IMR-90 (cell line): ENCODE data around the gene ADGRF3. TPM values are rescaled to one million over a fixed set of nuclear protein-coding genes. Genes with fewer than 3 reads are reported as not detected.

Experiments used
- ATAC-seq: fragments of 200-7000 bp; cut with Tn5 transposase; 2 replicates; pipeline ENCODE4 v1.9.1; 2020; ENCODE audit warnings: low read depth, mild to moderate bottlenecking, moderate library complexity
- BruUV-seq: library from RNA; stranded (reverse); fragments of 400-500 nt; replicated peaks from 2 replicates; lab custom pipeline; 2021; lab: Mats Ljungman, UMichigan
- CTCF ChIA-PET: fragments of 300-600 bp; formaldehyde crosslinking; extraction: SDS; loops from one replicate; lab custom pipeline; 2021; ENCODE audit warnings: antibody characterized with exemption; lab: Yijun Ruan, JAX
- POLR2A ChIA-PET: fragments of 300-600 bp; sonication (Branson Sonifier 250); formaldehyde crosslinking; loops from one replicate; lab custom pipeline; 2022; ENCODE audit warnings: antibody characterized with exemption; ENCODE audit not compliant: unreplicated experiment; lab: Charles Lee
- DNase-seq: peaks from one replicate; pipeline ENCODE4 v3.0.0; 2013
- H2AFZ ChIP-seq: replicated peaks from 2 replicates; pipeline ENCODE3; 2013; ENCODE audit warnings: low read length, mild to moderate bottlenecking; ENCODE audit not compliant: poor library complexity
- H2AK5ac ChIP-seq: 2 replicates; pipeline ENCODE4 v1.6.1; 2013; ENCODE audit warnings: low read depth, low read length, inconsistent platforms
- H2AK9ac ChIP-seq: replicated peaks from 2 replicates; pipeline ENCODE3; 2013; ENCODE audit warnings: mild to moderate bottlenecking, low read depth, low read length, moderate library complexity; ENCODE audit not compliant: poor library complexity
- H2BK120ac ChIP-seq: 2 replicates; pipeline ENCODE4 v1.6.1; 2013; ENCODE audit warnings: low read depth, low read length, inconsistent platforms
- H2BK15ac ChIP-seq: 3 replicates; pipeline ENCODE4 v1.6.1; 2013; ENCODE audit warnings: low read depth, low read length, inconsistent platforms
- H2BK20ac ChIP-seq: 2 replicates; pipeline ENCODE4 v1.6.1; 2013; ENCODE audit warnings: low read depth, mild to moderate bottlenecking, inconsistent platforms, low read length, moderate library complexity
- H2BK5ac ChIP-seq: 2 replicates; pipeline ENCODE4 v1.6.1; 2013; ENCODE audit warnings: mild to moderate bottlenecking, low read depth, low read length, inconsistent platforms; ENCODE audit not compliant: poor library complexity, severe bottlenecking
- H3K14ac ChIP-seq: replicated peaks from 2 replicates; pipeline ENCODE4 v1.6.1; 2013; ENCODE audit warnings: low read depth, low read length, inconsistent platforms
- H3K18ac ChIP-seq: 2 replicates; pipeline ENCODE4 v1.6.1; 2013; ENCODE audit warnings: low read depth, low read length, control low read depth
- H3K23ac ChIP-seq: 2 replicates; pipeline ENCODE4 v1.6.1; 2013; ENCODE audit warnings: low read depth, low read length, inconsistent platforms
- H3K27ac ChIP-seq: 2 replicates; pipeline ENCODE4 v1.5.1; 2013; ENCODE audit warnings: mild to moderate bottlenecking, control low read depth, low read length; ENCODE audit not compliant: insufficient read depth
- H3K27me3 ChIP-seq: 2 replicates; pipeline ENCODE4 v1.6.1; 2013; ENCODE audit warnings: low read length; ENCODE audit not compliant: control insufficient read depth, insufficient read depth
- H3K36me3 ChIP-seq: 2 replicates; pipeline ENCODE4 v1.6.1; 2013; ENCODE audit warnings: low read length, mixed read lengths; ENCODE audit not compliant: control insufficient read depth, insufficient read depth
- H3K4ac ChIP-seq: 2 replicates; pipeline ENCODE4 v1.6.1; 2013; ENCODE audit warnings: low read depth, low read length, inconsistent platforms
- H3K4me1 ChIP-seq: 2 replicates; pipeline ENCODE4 v1.6.1; 2013; ENCODE audit warnings: low read length, mixed read lengths; ENCODE audit not compliant: control insufficient read depth, insufficient read depth
- H3K4me2 ChIP-seq: 2 replicates; pipeline ENCODE4 v1.6.1; 2013; ENCODE audit warnings: low read depth, mild to moderate bottlenecking, control low read depth, low read length, moderate library complexity
- H3K4me3 ChIP-seq: 2 replicates; pipeline ENCODE4 v1.5.1; 2013; ENCODE audit warnings: low read depth, mild to moderate bottlenecking, control low read depth, low read length, moderate library complexity; ENCODE audit not compliant: insufficient read depth
- H3K56ac ChIP-seq: 2 replicates; pipeline ENCODE4 v1.6.1; 2013; ENCODE audit warnings: low read length, inconsistent platforms; ENCODE audit not compliant: insufficient read depth; ENCODE audit errors: extremely low read depth
- H3K79me1 ChIP-seq, 2 experiments: 2 replicates each; pipeline ENCODE4 v1.6.1; 2013; ENCODE audit warnings: low read length in 2 of 2, inconsistent platforms in 1 of 2, low read depth in 1 of 2
- H3K9ac ChIP-seq: 2 replicates; pipeline ENCODE4 v1.6.1; 2013; ENCODE audit warnings: low read depth, low read length, control low read depth
- H3K9me1 ChIP-seq: 2 replicates; pipeline ENCODE4 v1.6.1; 2013; ENCODE audit warnings: low read length, inconsistent platforms; ENCODE audit not compliant: insufficient read depth
- H3K9me3 ChIP-seq: 2 replicates; pipeline ENCODE4 v1.6.1; 2013; ENCODE audit warnings: low read length; ENCODE audit not compliant: control insufficient read depth, insufficient read depth
- H4K20me1 ChIP-seq: 2 replicates; pipeline ENCODE4 v1.6.1; 2013; ENCODE audit warnings: low read length, inconsistent platforms; ENCODE audit not compliant: insufficient read depth
- H4K5ac ChIP-seq: 2 replicates; pipeline ENCODE4 v1.6.1; 2013; ENCODE audit warnings: mild to moderate bottlenecking, low read depth, low read length, control low read depth
- H4K8ac ChIP-seq, 2 experiments: 2 replicates each; pipeline ENCODE4 v1.6.1; 2013; ENCODE audit warnings: low read depth in 2 of 2, low read length in 2 of 2, control low read depth in 1 of 2, inconsistent platforms in 1 of 2
- H4K91ac ChIP-seq: 2 replicates; pipeline ENCODE4 v1.6.1; 2013; ENCODE audit warnings: low read depth, low read length, inconsistent platforms; ENCODE audit not compliant: insufficient read depth
- BHLHE40 ChIP-seq: fragments of 150-350 bp; IDR thresholded peaks from 2 replicates; pipeline ENCODE4 v1.6.1; 2016; ENCODE audit warnings: mild to moderate bottlenecking, low read depth, low read length
- MAFK ChIP-seq: IDR thresholded peaks from 2 replicates; pipeline ENCODE4 v1.6.1; 2012; ENCODE audit warnings: low read depth, low read length, improper control_type of control experiment
- MXI1 ChIP-seq: IDR thresholded peaks from 2 replicates; pipeline ENCODE4 v1.6.1; 2012; ENCODE audit warnings: low read depth, mild to moderate bottlenecking, low read length, moderate library complexity, borderline replicate concordance
- WGBS, 2 experiments: methylation state at CpG; one replicate each; pipeline versions ENCODE4 v1.1.5 to v1.1.7; 2013; ENCODE audit warnings: missing lambda C conversion rate in 2 of 2; ENCODE audit not compliant: insufficient read length in 1 of 2; ENCODE audit errors: extremely low coverage in 2 of 2; 5-methylcytosine and 5-hydroxymethylcytosine counted together
- dilution Hi-C: fragments of 300-500 bp; cut with HindIII; formaldehyde crosslinking; loops from one replicate; pipeline ENCODE4 v1.14.3; 2018; ENCODE audit warnings: low sequenced_read_pairs; ENCODE audit not compliant: unreplicated experiment
- in situ Hi-C: fragments of 300-500 bp; cut with MboI; formaldehyde crosslinking; loops from 3 replicates; pipeline ENCODE4 v1.14.3; 2019; ENCODE audit warnings: low sequenced_read_pairs, inconsistent platforms, mixed read lengths
- intact Hi-C: fragments of 100-400 bp; cut with micrococcal nuclease; formaldehyde crosslinking; loops from 2 replicates; pipeline ENCODE4 v1.10.0; 2022
- polyA plus RNA-seq, 3 experiments: library from polyadenylated mRNA; depleted of rRNA; stranded (reverse); fragments of >200 nt; gene quantifications; 2 replicates each; pipeline ENCODE4 v1.2.3, GENCODE V29; 2012; ENCODE audit warnings: low replicate concordance in 1 of 3
- total RNA-seq: library from RNA; depleted of rRNA; stranded (reverse); fragments of >200 nt; gene quantifications from 2 replicates; pipeline ENCODE4 v1.2.3, GENCODE V29; 2012

ADGRF3 gene
- total and polyA plus RNA-seq, 2 of the 4 experiments (the other 2 are of a cell fraction): 0.15 TPM; not detected in 1

- no peak for TF ChIP-seq MXI1
Observed at GRCh38 chr2:26299471-26300101, 47.0 kb downstream of the ADGRF3 start (continued).

GRCh38 chr2:26298638-26299393 is 47.8 kb downstream of the ADGRF3 start:
- Histone ChIP-seq H3K27ac (peak overlapping the region; percentile 66), H4K20me1 (no peaks in the 10 kb centered on the region), H2AK9ac (peak overlapping the region; percentile 85), H3K4me2 (peak overlapping the region; percentile 77), H3K14ac (peak overlapping the region; percentile 95), H3K27me3 (no peaks in the 10 kb centered on the region), H3K4me3 (peak overlapping the region; percentile 31), H4K91ac (peak overlapping the region; percentile 93), H3K4me1 (peaks cover 12% of the 10 kb centered on the region), H3K36me3 (no peaks in the 10 kb centered on the region), H2AK5ac (peak overlapping the region; percentile 42; the same call in 1 of the 2 replicates), H3K9me3 (no peaks in the 10 kb centered on the region), H3K79me1 (no peaks in the 10 kb centered on the region), H2AFZ (peak overlapping the region; percentile 99), H2BK5ac (peak overlapping the region; percentile 56), H3K56ac (peak overlapping the region; percentile 79), H4K8ac (peak overlapping the region; percentile 82 to 93), H3K9ac (peak overlapping the region; percentile 68), H2BK15ac (peak overlapping the region; percentile 86; the same call in 2 of the 3 replicates), H3K23ac (peak overlapping the region; percentile 79; the same call in 1 of the 2 replicates), H3K18ac (peak overlapping the region; percentile 78), H3K9me1 (no peaks in the 10 kb centered on the region), H2BK20ac (peak overlapping the region; percentile 75; the same call in 1 of the 2 replicates), H3K4ac (peak overlapping the region; percentile 85), H4K5ac (peak overlapping the region; percentile 81), H2BK120ac (peak overlapping the region; percentile 79)
- peak; percentile 77 for ATAC-seq
- in situ Hi-C loops: no loop called here
- BruUV-seq: no TSS peak
- intact Hi-C loops: loop anchor here (1.0 kb wide), 1 partner anchor 55 kb away; the partner anchor contains the start of genes HADHA and HADHB
- WGBS, 2 experiments: 14% methylated on average over 19 of the region's 30 CpGs; no CpG with 5 or more reads in 1 of the 2 experiments
- dilution Hi-C loops: no loop called here
- DNase-seq: peak; percentile 48
- CTCF ChIA-PET: no interaction called here
- POLR2A ChIA-PET: no interaction called here
- no peak for TF ChIP-seq MAFK
- peak; percentile 62 for TF ChIP-seq BHLHE40
